HG02938 (cell line): ENCODE measurements around the gene TBC1D24.
"Not testable (repeated sequence)": the region's sequence is repeated elsewhere in the genome, so short reads cannot be mapped to it uniquely, and the experiment has no call there.

Experiments used
- ATAC-seq: cut with Tn5 transposase; IDR thresholded peaks from one replicate; pipeline ENCODE4 v1.9.1; 2021; ENCODE audit warnings: mild to moderate bottlenecking, moderate library complexity; ENCODE audit not compliant: unreplicated experiment

TBC1D24 gene

GRCh38 chr16:2554709-2555425 is 79.9 kb downstream of the TBC1D24 start:
- ATAC-seq: not testable (repeated sequence)
